ENCODE data around the gene DUOX1.

Gene DUOX1

GRCh38 chr15:45150997-45151396 is 21.2 kb downstream of the DUOX1 start (continued):
- TF ChIP-seq ZNF565 (CRISPR knock-in tag; conservative IDR thresholded peaks at IDR 0.05; ENCODE audit: low read depth) = no peak

- TF ChIP-seq ZNF8 (CRISPR knock-in tag; IDR thresholded peaks at IDR 0.05) (no peak), PATZ1 (CRISPR knock-in tag; IDR thresholded peaks at IDR 0.05; ENCODE audit: borderline replicate concordance) (no peak), CREB5 (CRISPR knock-in tag; IDR thresholded peaks at IDR 0.05; ENCODE audit: low read depth) (no peak), POU6F1 (CRISPR knock-in tag; IDR thresholded peaks at IDR 0.05; ENCODE audit: borderline replicate concordance, low read depth) (no peak), PPARA (CRISPR knock-in tag; IDR thresholded peaks at IDR 0.05; ENCODE audit: borderline replicate concordance) (no peak), RARB (CRISPR knock-in tag; IDR thresholded peaks at IDR 0.05) (no peak), OSR1 (CRISPR knock-in tag; IDR thresholded peaks at IDR 0.05) (no peak), ZNF565 (CRISPR knock-in tag; conservative IDR thresholded peaks at IDR 0.05; ENCODE audit: low read depth) (no peak), SNAI2 (CRISPR knock-in tag; IDR thresholded peaks at IDR 0.05) (no peak), TSHZ2 (CRISPR knock-in tag; IDR thresholded peaks at IDR 0.05) (no peak), CSRNP3 (CRISPR knock-in tag; IDR thresholded peaks at IDR 0.05) (no peak), ZFP30 (CRISPR knock-in tag; IDR thresholded peaks at IDR 0.05) (no peak), ESRRG (CRISPR knock-in tag; IDR thresholded peaks at IDR 0.05) (no peak), ARNTL (CRISPR knock-in tag; IDR thresholded peaks at IDR 0.05; ENCODE audit: borderline replicate concordance, low read depth) (no peak), ZNF70 (CRISPR knock-in tag; IDR thresholded peaks at IDR 0.05) (no peak), BACH2 (CRISPR knock-in tag; IDR thresholded peaks at IDR 0.05; ENCODE audit: borderline replicate concordance) (no peak), CSDC2 (CRISPR knock-in tag; IDR thresholded peaks at IDR 0.05) (no peak)
- no peak for ATAC-seq
These were observed 22.4 kb downstream of the DUOX1 start for GRCh38 chr15:45151998-45152828.

GRCh38 chr15:45155739-45156138 is 25.9 kb downstream of the DUOX1 start:
- ATAC-seq = no peak
- TF ChIP-seq ESRRG (CRISPR knock-in tag; IDR thresholded peaks at IDR 0.05) (no peak), POU6F1 (CRISPR knock-in tag; IDR thresholded peaks at IDR 0.05; ENCODE audit: borderline replicate concordance, low read depth) (no peak), BACH2 (CRISPR knock-in tag; IDR thresholded peaks at IDR 0.05; ENCODE audit: borderline replicate concordance) (no peak), ARNTL (CRISPR knock-in tag; IDR thresholded peaks at IDR 0.05; ENCODE audit: borderline replicate concordance, low read depth) (no peak), TCF4 (CRISPR knock-in tag; IDR thresholded peaks at IDR 0.05; ENCODE audit: borderline replicate concordance) (no peak), CSDC2 (CRISPR knock-in tag; IDR thresholded peaks at IDR 0.05) (no peak), ISL1 (CRISPR knock-in tag; IDR thresholded peaks at IDR 0.05) (no peak), TSHZ2 (CRISPR knock-in tag; IDR thresholded peaks at IDR 0.05) (no peak), ZNF70 (CRISPR knock-in tag; IDR thresholded peaks at IDR 0.05) (no peak), OSR1 (CRISPR knock-in tag; IDR thresholded peaks at IDR 0.05) (no peak), SNAI2 (CRISPR knock-in tag; IDR thresholded peaks at IDR 0.05) (no peak), ZNF8 (CRISPR knock-in tag; IDR thresholded peaks at IDR 0.05) (no peak), PATZ1 (CRISPR knock-in tag; IDR thresholded peaks at IDR 0.05; ENCODE audit: borderline replicate concordance) (no peak)

Measured in SK-N-SH treated with all-trans-retinoic acid at 6 μM for 48 hours (cell line).